ENCODE data around the gene MARCHF9. TPM values are rescaled to one million over a fixed set of nuclear protein-coding genes. Genes with fewer than 3 reads are reported as not detected.
"Not testable (repeated sequence)": the region's sequence is repeated elsewhere in the genome, so short reads cannot be mapped to it uniquely, and the experiment has no call there.

Gene MARCHF9
- 10 to 100 TPM; 10.8 to 17.1 TPM for total RNA-seq
- polyA plus RNA-seq = 10 to 100 TPM in 1 of 2 donors, 1 to 10 TPM in 1; 4.8 to 29.9 TPM
- long read RNA-seq, donor 1, partial matches to known transcripts = 1 of 2 reads
- long read RNA-seq, donor 1, other reads (novel, unspliced or antisense) = 0 of 2 reads
- long read RNA-seq, donor 2, partial matches to known transcripts = 1 of 3 reads
- long read RNA-seq, donor 2, other reads (novel, unspliced or antisense) = 0 of 3 reads

- Histone ChIP-seq H3K9me3 (ENCODE audit: control insufficient read depth, low read length) (no peaks in the 10 kb centered on the region), H3K36me3 (ENCODE audit: control insufficient read depth in 1 of 2, insufficient read depth in 2 of 2, low read length in 1 of 2) (peaks cover 0 to 2% of the 10 kb centered on the region in 2 donors), H3K27ac (ENCODE audit: low read depth in 1 of 2, low read length in 2 of 2) (no peak within 1 kb of the TSS), H3K27me3 (ENCODE audit: control insufficient read depth in 1 of 2, insufficient read depth in 2 of 2, low read length in 1 of 2) (no peaks in the 10 kb centered on the region), H3K4me3 (ENCODE audit: low read length in 2 of 2) (peak within 1 kb of the TSS; percentile 87 to 89), H3K4me1 (ENCODE audit: control insufficient read depth in 1 of 2, insufficient read depth in 2 of 2, low read length in 2 of 2) (peaks cover 0 to 4% of the 10 kb centered on the region in 2 donors)
- intact Hi-C loops (cut with DNase I) = no loop called here
- ATAC-seq (ENCODE audit: low FRiP score) = no peak
- DNase-seq = peak; percentile 75 to 82
- 1 to 5% methylated on average over 15 to 41 of the region's 41 CpGs for WGBS, 2 donors
Observed at GRCh38 chr12:57754411-57755193, at the start of gene MARCHF9. MARCHF9 (plus strand) TSS chr12:57755103; CDS start chr12:57755529, 426 bp downstream.

GRCh38 chr12:57707250-57707649 lies 47.7 kb upstream of the MARCHF9 start:
- Histone ChIP-seq H3K27me3 (ENCODE audit: control insufficient read depth in 1 of 2, insufficient read depth in 2 of 2, low read length in 1 of 2) (no peaks in the 10 kb centered on the region), H3K36me3 (ENCODE audit: control insufficient read depth in 1 of 2, insufficient read depth in 2 of 2, low read length in 1 of 2) (peaks cover 3% of the 10 kb centered on the region in 2 donors), H3K4me1 (ENCODE audit: control insufficient read depth in 1 of 2, insufficient read depth in 2 of 2, low read length in 2 of 2) (no peaks in the 10 kb centered on the region), H3K4me3 (ENCODE audit: low read length in 2 of 2) (no peak overlapping the region), H3K9me3 (ENCODE audit: control insufficient read depth, low read length) (no peaks in the 10 kb centered on the region), H3K27ac (ENCODE audit: low read depth in 1 of 2, low read length in 2 of 2) (no peak overlapping the region)
- intact Hi-C loops (cut with DNase I) = no loop called here
- whole genome bisulfite sequencing, 2 donors = 94 to 98% methylated on average over 3 of the region's 3 CpGs
- ATAC-seq (ENCODE audit: low FRiP score) (no peak), DNase-seq (no peak)

- Histone ChIP-seq H3K4me3 (ENCODE audit: low read length in 2 of 2) (no peak overlapping the region), H3K36me3 (ENCODE audit: control insufficient read depth in 1 of 2, insufficient read depth in 2 of 2, low read length in 1 of 2) (peaks cover 3 to 5% of the 10 kb centered on the region in 2 donors), H3K9me3 (ENCODE audit: control insufficient read depth, low read length) (no peaks in the 10 kb centered on the region), H3K4me1 (ENCODE audit: control insufficient read depth in 1 of 2, insufficient read depth in 2 of 2, low read length in 2 of 2) (no peaks in the 10 kb centered on the region), H3K27me3 (ENCODE audit: control insufficient read depth in 1 of 2, insufficient read depth in 2 of 2, low read length in 1 of 2) (no peaks in the 10 kb centered on the region), H3K27ac (ENCODE audit: low read depth in 1 of 2, low read length in 2 of 2) (no peak overlapping the region)
- DNase-seq (no peak), ATAC-seq (ENCODE audit: low FRiP score) (no peak)
- 94 to 96% methylated on average over 2 of the region's 2 CpGs for WGBS, 2 donors
- intact Hi-C loops (cut with DNase I) = no loop called here
Observed at GRCh38 chr12:57708296-57708695, 46.6 kb upstream of the MARCHF9 start.

GRCh38 chr12:57712701-57713100 lies 42.2 kb upstream of the MARCHF9 start:
- DNase-seq (no peak), ATAC-seq (ENCODE audit: low FRiP score) (no peak)
- Histone ChIP-seq H3K27ac (ENCODE audit: low read depth in 1 of 2, low read length in 2 of 2) (no peak overlapping the region), H3K36me3 (ENCODE audit: control insufficient read depth in 1 of 2, insufficient read depth in 2 of 2, low read length in 1 of 2) (peaks cover 3 to 10% of the 10 kb centered on the region in 2 donors), H3K4me1 (ENCODE audit: control insufficient read depth in 1 of 2, insufficient read depth in 2 of 2, low read length in 2 of 2) (no peaks in the 10 kb centered on the region), H3K27me3 (ENCODE audit: control insufficient read depth in 1 of 2, insufficient read depth in 2 of 2, low read length in 1 of 2) (no peaks in the 10 kb centered on the region), H3K9me3 (ENCODE audit: control insufficient read depth, low read length) (no peaks in the 10 kb centered on the region), H3K4me3 (ENCODE audit: low read length in 2 of 2) (no peak overlapping the region)
- whole genome bisulfite sequencing, 2 donors = 92 to 93% methylated on average over 3 of the region's 3 CpGs
- intact Hi-C loops (cut with DNase I) = no loop called here

GRCh38 chr12:57713209-57713608 lies 41.7 kb upstream of the MARCHF9 start:
- DNase-seq (no peak), ATAC-seq (ENCODE audit: low FRiP score) (no peak)
- peaks cover 3 to 13% of the 10 kb centered on the region in 2 donors for H3K36me3 ChIP-seq (ENCODE audit: control insufficient read depth in 1 of 2, insufficient read depth in 2 of 2, low read length in 1 of 2)
- H3K27me3 ChIP-seq (ENCODE audit: control insufficient read depth in 1 of 2, insufficient read depth in 2 of 2, low read length in 1 of 2) = no peaks in the 10 kb centered on the region
- H3K27ac ChIP-seq (ENCODE audit: low read depth in 1 of 2, low read length in 2 of 2) = no peak overlapping the region
- intact Hi-C loops (cut with DNase I) = no loop called here
- no peak overlapping the region for H3K4me3 ChIP-seq (ENCODE audit: low read length in 2 of 2)
- 86 to 90% methylated on average over 5 of the region's 5 CpGs for WGBS, 2 donors
- H3K9me3 ChIP-seq (ENCODE audit: control insufficient read depth, low read length) = no peaks in the 10 kb centered on the region
- no peaks in the 10 kb centered on the region for H3K4me1 ChIP-seq (ENCODE audit: control insufficient read depth in 1 of 2, insufficient read depth in 2 of 2, low read length in 2 of 2)

GRCh38 chr12:57715036-57715748 lies 39.7 kb upstream of the MARCHF9 start:
- not testable (repeated sequence) for H3K4me1 ChIP-seq (ENCODE audit: control insufficient read depth in 1 of 2, insufficient read depth in 2 of 2, low read length in 2 of 2)
- H3K36me3 ChIP-seq (ENCODE audit: control insufficient read depth in 1 of 2, insufficient read depth in 2 of 2, low read length in 1 of 2) = peaks cover 3 to 14% of the 10 kb centered on the region in 2 donors

GRCh38 chr12:57715786-57716185 lies 39.1 kb upstream of the MARCHF9 start:
- intact Hi-C loops (cut with DNase I) = no loop called here
- Histone ChIP-seq H3K9me3 (ENCODE audit: control insufficient read depth, low read length) (no peaks in the 10 kb centered on the region), H3K27ac (ENCODE audit: low read depth in 1 of 2, low read length in 2 of 2) (no peak overlapping the region), H3K4me1 (ENCODE audit: control insufficient read depth in 1 of 2, insufficient read depth in 2 of 2, low read length in 2 of 2) (no peaks in the 10 kb centered on the region), H3K4me3 (ENCODE audit: low read length in 2 of 2) (no peak overlapping the region), H3K27me3 (ENCODE audit: control insufficient read depth in 1 of 2, insufficient read depth in 2 of 2, low read length in 1 of 2) (no peaks in the 10 kb centered on the region), H3K36me3 (ENCODE audit: control insufficient read depth in 1 of 2, insufficient read depth in 2 of 2, low read length in 1 of 2) (peaks cover 3 to 16% of the 10 kb centered on the region in 2 donors)
- 93 to 95% methylated on average over 12 of the region's 12 CpGs for WGBS, 2 donors
- ATAC-seq (ENCODE audit: low FRiP score) (no peak), DNase-seq (no peak)

More at GRCh38 chr12:57715036-57715748, 39.7 kb upstream of the MARCHF9 start:
- H3K4me3 ChIP-seq (ENCODE audit: low read length in 2 of 2); intact Hi-C loops (cut with DNase I); DNase-seq; H3K9me3 ChIP-seq (ENCODE audit: control insufficient read depth, low read length); H3K27ac ChIP-seq (ENCODE audit: low read depth in 1 of 2, low read length in 2 of 2); ATAC-seq (ENCODE audit: low FRiP score); H3K27me3 ChIP-seq (ENCODE audit: control insufficient read depth in 1 of 2, insufficient read depth in 2 of 2, low read length in 1 of 2): not testable (repeated sequence)
- 96% methylated on average over 6 of the region's 6 CpGs for WGBS, 2 donors

- H3K9me3 ChIP-seq (ENCODE audit: control insufficient read depth, low read length) = no peaks in the 10 kb centered on the region
- no peaks in the 10 kb centered on the region for H3K27me3 ChIP-seq (ENCODE audit: control insufficient read depth in 1 of 2, insufficient read depth in 2 of 2, low read length in 1 of 2)
- no peak for ATAC-seq (ENCODE audit: low FRiP score)
- H3K4me1 ChIP-seq (ENCODE audit: control insufficient read depth in 1 of 2, insufficient read depth in 2 of 2, low read length in 2 of 2) = no peaks in the 10 kb centered on the region
- H3K4me3 ChIP-seq (ENCODE audit: low read length in 2 of 2) = no peak overlapping the region
- no peak overlapping the region for H3K27ac ChIP-seq (ENCODE audit: low read depth in 1 of 2, low read length in 2 of 2)
- peaks cover 3 to 18% of the 10 kb centered on the region in 2 donors for H3K36me3 ChIP-seq (ENCODE audit: control insufficient read depth in 1 of 2, insufficient read depth in 2 of 2, low read length in 1 of 2)
- WGBS, 2 donors = 89 to 94% methylated on average over 4 of the region's 4 CpGs
- DNase-seq = no peak
- intact Hi-C loops (cut with DNase I) = no loop called here
Observed at GRCh38 chr12:57716305-57716704, 38.6 kb upstream of the MARCHF9 start.

All from aorta (tissue), 5 donors.